ENCODE data around the gene RAMP2.

RAMP2 gene

GRCh38 chr17:42797067-42798007 lies 36.3 kb downstream of the RAMP2 start:
- DNase-seq (ENCODE audit: low read depth) = no peak
- no peak for TF ChIP-seq CTCF (conservative IDR thresholded peaks at IDR 0.05; ENCODE audit: low read depth, low read length)
- H3K4me3 ChIP-seq (ENCODE audit: low read length) = peak overlapping the region; percentile 79

- H3K4me3 ChIP-seq (ENCODE audit: low read length) = peak overlapping the region; percentile 79
- no peak for TF ChIP-seq CTCF (conservative IDR thresholded peaks at IDR 0.05; ENCODE audit: low read depth, low read length)
- no peak for DNase-seq (ENCODE audit: low read depth)
These were observed 37.0 kb downstream of the RAMP2 start for GRCh38 chr17:42798011-42798382.

- H3K4me3 ChIP-seq (ENCODE audit: low read length) = peak within 1 kb of the TSS; percentile 79
- peak; percentile 48 for DNase-seq (ENCODE audit: low read depth)
- no peak for TF ChIP-seq CTCF (conservative IDR thresholded peaks at IDR 0.05; ENCODE audit: low read depth, low read length)
These were observed 37.7 kb downstream of the RAMP2 start, which contains the start of the genes CNTD1 and COA3 for GRCh38 chr17:42798383-42799380. CNTD1 (plus strand) TSS chr17:42798861; CDS start chr17:42799068, 207 bp downstream. COA3 (minus strand) TSS chr17:42798704; CDS start chr17:42798681, 23 bp downstream.

GRCh38 chr17:42803074-42803883 lies 42.3 kb downstream of the RAMP2 start:
- no peak for DNase-seq (ENCODE audit: low read depth)
- no peak overlapping the region for H3K4me3 ChIP-seq (ENCODE audit: low read length)
- TF ChIP-seq CTCF (conservative IDR thresholded peaks at IDR 0.05; ENCODE audit: low read depth, low read length) = no peak

- no peak for DNase-seq (ENCODE audit: low read depth)
- no peak overlapping the region for H3K4me3 ChIP-seq (ENCODE audit: low read length)
- no peak for TF ChIP-seq CTCF (conservative IDR thresholded peaks at IDR 0.05; ENCODE audit: low read depth, low read length)
These were observed 43.9 kb downstream of the RAMP2 start for GRCh38 chr17:42804918-42805367.

- no peak for TF ChIP-seq CTCF (conservative IDR thresholded peaks at IDR 0.05; ENCODE audit: low read depth, low read length)
- no peak overlapping the region for H3K4me3 ChIP-seq (ENCODE audit: low read length)
- DNase-seq (ENCODE audit: low read depth) = no peak
These were observed 45.2 kb downstream of the RAMP2 start for GRCh38 chr17:42806249-42806648.

Data from retinal pigment epithelial cell (primary cell).